PFSK-1 (cell line): Measurements from ENCODE around the gene OR10P1.

Source experiments
- FOXP2 ChIP-seq: optimal IDR thresholded peaks from 2 replicates; pipeline ENCODE3; 2011; ENCODE audit warnings: borderline replicate concordance, control low read depth, inconsistent platforms; ENCODE audit not compliant: insufficient read depth; ENCODE audit errors: extremely low read length, extremely low read depth
- POLR2AphosphoS5 ChIP-seq: IDR thresholded peaks from 2 replicates; pipeline ENCODE4 v1.6.1; 2012; ENCODE audit warnings: low read depth, mild to moderate bottlenecking, control low read depth, low read length, moderate library complexity
- REST ChIP-seq, 2 experiments: IDR thresholded peaks; 2 replicates each; pipeline versions ENCODE4 v1.6.1 to v1.8.0; 2011 to 2012; ENCODE audit warnings: low read depth in 2 of 2, low read length in 2 of 2, control low read depth in 1 of 2, inconsistent platforms in 1 of 2, mild to moderate bottlenecking in 1 of 2, moderate library complexity in 1 of 2; ENCODE audit not compliant: insufficient read depth in 1 of 2
- SIN3A ChIP-seq: IDR thresholded peaks from 2 replicates; pipeline ENCODE4 v1.6.1; 2012; ENCODE audit warnings: mild to moderate bottlenecking, low read length, moderate library complexity, borderline replicate concordance; ENCODE audit not compliant: insufficient read depth
- TAF1 ChIP-seq: IDR thresholded peaks from 2 replicates; pipeline ENCODE4 v1.6.1; 2012; ENCODE audit warnings: low read length, control low read depth, borderline replicate concordance; ENCODE audit not compliant: insufficient read depth

Gene OR10P1

DNA sequence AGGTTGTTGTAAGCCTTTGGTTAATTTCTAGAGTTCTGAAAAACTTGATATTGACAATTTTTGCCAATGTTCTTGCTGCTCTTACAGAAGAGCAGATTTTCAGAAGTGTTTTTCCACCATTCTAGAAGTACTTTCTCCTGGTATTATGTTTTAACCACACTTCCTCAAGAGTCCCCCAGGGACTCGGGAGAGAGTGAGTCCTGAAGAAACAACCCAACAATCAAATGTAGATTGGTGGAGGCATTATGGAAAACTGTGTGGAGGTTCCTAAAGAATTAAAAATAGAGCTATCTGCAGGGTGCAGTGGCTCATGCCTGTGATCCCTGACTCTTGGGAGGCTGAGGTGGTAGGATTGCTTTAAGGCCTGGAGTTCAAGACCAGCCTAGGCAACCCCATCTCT is 26.7 kb downstream of the OR10P1 start:
- TF ChIP-seq REST (IDR thresholded peaks at IDR 0.05; ENCODE audit: insufficient read depth in 1 of 2, low read depth in 2 of 2, low read length in 2 of 2): no peak
- TF ChIP-seq SIN3A: no peak
- TF ChIP-seq TAF1: no peak
- TF ChIP-seq POLR2AphosphoS5: no peak
- no peak for TF ChIP-seq FOXP2

- TF ChIP-seq FOXP2 (no peak), REST (IDR thresholded peaks at IDR 0.05; ENCODE audit: insufficient read depth in 1 of 2, low read depth in 2 of 2, low read length in 2 of 2) (no peak)
Observed at GRCh38 chr12:55664826-55665225, 28.1 kb downstream of the OR10P1 start.

- TF ChIP-seq POLR2AphosphoS5 (no peak), FOXP2 (no peak), SIN3A (no peak), REST (IDR thresholded peaks at IDR 0.05; ENCODE audit: insufficient read depth in 1 of 2, low read depth in 2 of 2, low read length in 2 of 2) (no peak), TAF1 (no peak)
Observed at GRCh38 chr12:55666508-55666907, 29.8 kb downstream of the OR10P1 start.

GRCh38 chr12:55670276-55670675 is 33.6 kb downstream of the OR10P1 start:
- TF ChIP-seq TAF1: no peak
- no peak for TF ChIP-seq REST (IDR thresholded peaks at IDR 0.05; ENCODE audit: insufficient read depth in 1 of 2, low read depth in 2 of 2, low read length in 2 of 2)

DNA sequence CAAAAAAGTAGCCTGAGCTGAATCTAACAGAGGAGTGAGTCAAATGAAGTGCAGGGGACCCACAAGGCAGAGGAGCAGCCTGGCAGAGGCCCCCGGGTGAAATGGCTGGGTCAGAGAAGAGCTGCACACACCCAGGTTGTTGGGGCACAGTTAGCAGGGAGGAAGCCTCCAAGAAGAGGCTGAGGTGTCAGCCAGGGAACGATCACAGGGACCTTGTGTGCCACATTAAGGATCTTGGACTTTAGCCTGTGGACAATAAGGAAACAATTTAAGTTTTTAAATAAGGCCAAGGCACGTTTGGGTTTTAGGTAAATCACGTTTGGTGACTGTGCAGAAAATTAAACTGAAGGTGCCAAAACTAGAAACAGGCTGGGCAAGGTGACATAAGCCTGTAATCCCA is 35.1 kb downstream of the OR10P1 start:
- TF ChIP-seq SIN3A (no peak), TAF1 (no peak), POLR2AphosphoS5 (no peak)
